ENCODE results near the gene COG5.
"Not testable (repeated sequence)": the region's sequence is repeated elsewhere in the genome, so short reads cannot be mapped to it uniquely, and the experiment has no call there.

COG5 gene

DNA sequence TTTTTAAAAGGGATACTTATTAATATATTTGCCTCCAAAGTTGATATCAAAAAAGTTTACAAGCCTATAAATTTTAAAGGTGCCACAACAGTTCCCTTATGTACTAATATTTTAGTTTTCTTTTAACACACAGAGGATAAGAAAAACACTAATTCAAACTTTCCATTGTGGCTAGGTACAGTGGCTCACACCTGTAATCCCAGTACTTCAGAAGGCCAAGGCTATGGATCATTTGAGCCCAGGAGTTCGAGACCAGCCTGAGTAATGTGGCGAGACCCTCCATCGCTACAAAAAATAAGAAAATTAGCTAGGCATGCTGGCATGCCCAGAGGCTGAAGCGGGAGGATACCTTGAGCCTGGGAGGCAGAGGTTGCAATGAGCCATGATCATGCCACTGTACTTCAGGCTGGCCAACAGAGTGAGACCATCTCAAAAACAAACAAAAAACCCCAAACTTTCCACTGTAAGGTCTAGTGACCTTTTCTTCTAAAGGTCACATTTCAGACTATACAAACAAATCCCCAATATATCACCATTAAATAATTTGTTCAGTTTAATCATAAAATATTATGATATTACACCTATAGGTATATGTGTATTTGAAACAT, 287.4 kb downstream of the COG5 start:
- no peak for DNase-seq (ENCODE audit: low spot score)

DNA sequence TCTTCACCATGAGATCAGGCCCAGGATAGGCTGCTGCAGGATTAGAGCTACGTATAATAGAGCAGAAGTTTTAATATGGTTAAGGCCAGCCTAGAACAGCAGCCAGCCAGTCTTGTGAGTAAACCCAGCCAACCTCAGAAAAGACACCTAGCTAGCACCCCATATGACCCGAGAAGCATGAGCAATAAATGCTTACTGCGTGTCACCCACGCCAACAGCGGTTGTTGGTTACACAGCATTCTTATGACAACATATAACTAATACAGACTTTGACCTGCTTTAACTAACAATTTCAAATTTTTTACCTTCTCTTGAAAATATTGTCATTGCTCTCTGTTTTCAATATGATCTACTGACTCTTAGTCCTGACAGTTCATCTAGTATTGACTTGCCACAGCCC, 289.2 kb downstream of the COG5 start:
- DNase-seq (ENCODE audit: low spot score) = no peak

DNA sequence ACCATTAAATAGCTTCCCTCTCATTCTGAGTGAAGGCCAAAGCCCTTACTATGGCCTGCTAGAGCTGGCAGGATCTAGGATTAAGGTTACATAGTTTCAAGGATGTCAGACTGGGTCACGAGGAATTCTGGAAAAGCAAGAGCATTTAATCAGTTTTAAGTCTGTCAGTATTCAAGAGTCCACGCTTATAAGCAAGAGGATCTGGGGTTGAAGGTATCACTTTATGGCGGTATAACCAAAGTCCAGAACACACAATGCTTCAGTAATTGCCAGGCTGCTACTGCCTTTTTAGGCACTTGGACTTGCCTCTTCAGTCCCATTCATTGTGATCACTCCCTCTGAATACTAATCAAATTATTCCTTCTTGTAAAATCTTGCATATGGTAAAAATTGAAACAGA, 293.9 kb downstream of the COG5 start:
- DNase-seq (ENCODE audit: low spot score) = no peak

DNA sequence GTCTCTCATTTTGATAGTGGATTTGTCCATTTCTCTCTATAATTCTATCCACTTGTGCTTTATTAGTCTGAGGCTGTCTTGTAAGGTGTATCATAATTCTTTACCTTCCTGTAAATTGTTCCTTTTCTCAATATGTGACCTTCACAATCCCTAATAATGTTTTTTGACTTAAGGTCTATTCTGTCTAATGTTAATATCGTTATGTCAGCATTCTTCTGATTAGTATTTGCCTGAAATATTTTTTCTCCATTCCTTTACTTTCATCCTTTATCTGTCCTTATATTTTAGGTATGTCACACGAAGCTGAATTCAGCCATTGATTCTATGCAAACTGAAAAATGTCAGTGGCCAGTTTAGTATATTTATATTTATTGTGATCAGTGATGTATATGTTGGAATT, 295.1 kb downstream of the COG5 start:
- DNase-seq (ENCODE audit: low spot score) = no peak

DNA sequence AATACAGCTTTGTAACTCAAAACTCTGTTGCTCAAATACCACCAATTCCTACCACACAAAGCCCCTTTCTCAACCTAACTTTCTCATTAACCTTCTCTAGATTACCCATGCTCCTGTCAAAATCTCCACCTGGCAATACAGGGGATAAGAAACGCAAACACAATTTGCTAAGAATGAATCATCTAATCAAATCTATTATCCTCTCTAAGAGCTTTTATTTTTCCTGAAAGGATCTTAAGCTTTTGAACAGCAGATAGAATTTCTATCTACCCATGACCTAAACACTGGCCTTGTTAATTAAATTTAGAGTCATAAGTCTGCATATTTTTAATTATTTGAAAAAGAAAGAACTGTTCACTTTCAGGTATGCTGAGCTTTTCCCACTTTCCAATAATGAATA, 296.6 kb downstream of the COG5 start:
- DNase-seq (ENCODE audit: low spot score) = peak; percentile 45

DNA sequence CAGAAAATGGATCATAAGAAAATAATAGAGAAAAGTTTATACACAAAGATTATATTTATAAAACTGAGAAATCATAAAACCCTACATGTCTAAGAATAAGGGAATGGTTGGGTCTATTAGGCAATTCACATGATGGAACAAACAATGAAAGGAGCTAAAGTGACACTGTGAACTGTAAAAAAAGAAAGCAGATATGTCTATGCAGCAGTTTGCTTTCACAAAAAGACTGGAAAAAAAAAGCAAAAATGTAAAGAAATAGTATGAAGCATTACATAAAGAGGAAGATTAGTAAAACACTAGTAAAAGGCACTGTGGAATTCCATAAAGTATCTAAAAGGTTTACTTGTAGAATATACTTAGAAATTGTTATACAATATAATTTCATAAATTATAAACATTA, 299.0 kb downstream of the COG5 start:
- DNase-seq (ENCODE audit: low spot score) = no peak

DNA sequence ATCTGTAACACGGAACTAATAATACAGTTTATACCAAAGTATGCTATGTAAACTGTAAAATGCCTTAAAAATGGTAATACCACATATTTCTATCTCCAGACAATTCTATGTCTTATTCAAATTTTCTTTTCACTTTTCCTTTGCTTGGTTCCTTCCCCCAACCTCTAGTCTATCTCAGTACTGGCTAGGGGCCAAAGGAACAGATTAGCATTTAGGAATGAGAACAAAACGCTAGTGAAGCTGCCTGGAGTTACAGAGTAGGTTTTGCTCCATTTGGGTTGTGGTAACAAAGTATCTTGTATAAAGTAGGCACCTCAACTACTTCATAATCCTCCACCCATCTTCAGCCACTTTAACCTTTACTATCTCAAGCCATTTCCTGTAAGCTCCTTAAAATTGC, 300.9 kb downstream of the COG5 start:
- DNase-seq (ENCODE audit: low spot score) = no peak

DNA sequence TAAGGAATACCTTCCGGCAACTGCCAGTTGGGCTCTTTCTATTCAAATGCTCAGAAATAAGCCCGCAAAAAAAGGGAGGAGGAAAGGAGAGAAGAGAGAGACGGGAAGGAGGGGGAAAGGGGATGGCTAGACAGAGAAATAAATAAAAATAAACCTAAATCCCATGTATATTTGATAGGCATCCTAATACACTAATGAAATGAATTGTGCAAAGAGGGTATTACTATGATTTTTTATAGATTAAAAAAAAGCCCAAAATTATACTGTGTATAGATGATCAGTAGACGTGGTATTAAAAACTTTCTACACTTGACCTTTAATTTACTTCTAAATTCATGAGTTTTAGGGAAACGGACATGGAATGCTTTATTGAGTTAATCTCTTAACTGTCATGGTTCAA, 305.0 kb downstream of the COG5 start:
- no peak for DNase-seq (ENCODE audit: low spot score)

DNA sequence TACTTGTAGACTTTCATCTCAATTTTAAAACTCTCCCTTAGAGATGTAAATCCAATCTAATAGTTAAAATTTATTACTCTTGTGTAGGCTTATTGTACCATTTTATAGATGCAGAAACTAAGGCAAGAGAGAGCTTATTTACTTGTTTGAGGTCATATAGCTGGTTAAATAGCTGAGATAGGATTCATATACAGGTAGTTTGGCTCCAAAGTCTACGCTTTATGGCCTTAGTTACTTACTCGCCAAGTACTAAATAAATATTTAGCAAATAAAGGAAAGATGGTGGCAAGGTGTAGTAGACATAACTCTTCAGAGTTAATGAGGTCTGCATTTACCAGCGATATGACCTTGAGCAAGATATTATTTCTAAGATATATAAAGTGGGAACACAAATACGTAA, 308.1 kb downstream of the COG5 start:
- DNase-seq (ENCODE audit: low spot score) = no peak

DNA sequence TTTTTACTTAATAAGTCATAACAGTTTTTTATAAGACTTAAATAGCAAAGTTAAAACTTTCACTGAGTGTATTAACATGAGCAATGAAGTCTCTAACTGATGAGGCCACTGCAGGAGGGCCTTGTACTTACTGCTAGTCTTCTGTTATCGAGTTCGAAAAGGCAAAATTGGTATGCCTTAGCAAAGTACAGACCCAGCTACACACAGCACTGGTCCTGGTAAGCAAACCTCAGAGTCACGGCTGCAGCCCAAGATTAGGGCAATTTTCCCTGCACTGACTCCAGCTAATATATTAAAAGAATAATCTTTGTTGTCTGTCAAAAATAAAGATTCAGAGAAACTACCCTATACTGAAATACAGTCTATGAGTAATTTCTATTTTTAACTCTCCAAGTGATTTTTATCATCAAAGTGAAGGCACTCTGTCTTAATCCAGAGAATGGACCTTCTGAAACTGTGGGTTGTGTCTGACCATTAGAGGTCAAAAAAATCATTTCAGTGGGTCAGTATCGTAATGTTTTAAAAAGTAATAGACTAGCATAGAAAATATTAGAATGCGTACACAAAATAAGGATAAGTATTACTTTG, 309.2 kb downstream of the COG5 start:
- no peak for DNase-seq (ENCODE audit: low spot score)

DNA sequence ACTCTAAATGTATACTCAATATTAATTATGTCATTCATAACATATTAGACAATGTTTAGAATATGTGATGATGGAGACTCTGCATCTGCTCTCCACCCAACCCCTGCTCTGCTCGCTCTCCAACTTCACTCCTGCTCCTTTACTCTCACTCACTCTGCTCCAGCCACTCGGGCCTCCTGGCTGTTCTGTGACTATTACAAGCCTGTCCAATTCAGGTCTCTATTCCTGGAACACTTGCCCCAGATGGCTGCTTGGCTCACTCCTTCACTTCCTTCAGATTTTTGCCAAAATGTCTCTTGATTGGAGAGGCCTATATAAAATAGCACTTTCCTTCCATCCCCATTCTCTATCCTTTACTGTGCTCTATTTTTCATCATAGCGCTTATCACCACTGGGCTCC, 310.1 kb downstream of the COG5 start:
- no peak for DNase-seq (ENCODE audit: low spot score)

DNA sequence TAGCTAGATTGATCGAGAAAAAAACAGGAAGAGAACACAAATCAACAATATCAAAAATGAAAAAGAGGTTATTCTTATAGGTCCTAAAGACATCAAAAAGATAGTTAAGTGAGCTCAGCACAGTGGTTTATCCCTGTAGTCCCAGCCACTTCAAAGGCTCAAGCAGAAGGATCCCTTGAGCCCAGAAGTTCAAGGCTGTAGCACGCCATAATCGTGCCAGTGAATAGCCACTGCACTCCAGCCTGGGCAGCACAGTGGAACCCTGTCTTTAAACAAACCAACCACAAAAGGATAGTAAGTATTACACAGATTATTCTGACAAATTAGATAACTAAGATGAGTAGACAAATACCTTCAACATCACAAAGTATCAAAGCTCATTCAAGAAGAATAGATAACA, 311.8 kb downstream of the COG5 start:
- no peak for DNase-seq (ENCODE audit: low spot score)

DNA sequence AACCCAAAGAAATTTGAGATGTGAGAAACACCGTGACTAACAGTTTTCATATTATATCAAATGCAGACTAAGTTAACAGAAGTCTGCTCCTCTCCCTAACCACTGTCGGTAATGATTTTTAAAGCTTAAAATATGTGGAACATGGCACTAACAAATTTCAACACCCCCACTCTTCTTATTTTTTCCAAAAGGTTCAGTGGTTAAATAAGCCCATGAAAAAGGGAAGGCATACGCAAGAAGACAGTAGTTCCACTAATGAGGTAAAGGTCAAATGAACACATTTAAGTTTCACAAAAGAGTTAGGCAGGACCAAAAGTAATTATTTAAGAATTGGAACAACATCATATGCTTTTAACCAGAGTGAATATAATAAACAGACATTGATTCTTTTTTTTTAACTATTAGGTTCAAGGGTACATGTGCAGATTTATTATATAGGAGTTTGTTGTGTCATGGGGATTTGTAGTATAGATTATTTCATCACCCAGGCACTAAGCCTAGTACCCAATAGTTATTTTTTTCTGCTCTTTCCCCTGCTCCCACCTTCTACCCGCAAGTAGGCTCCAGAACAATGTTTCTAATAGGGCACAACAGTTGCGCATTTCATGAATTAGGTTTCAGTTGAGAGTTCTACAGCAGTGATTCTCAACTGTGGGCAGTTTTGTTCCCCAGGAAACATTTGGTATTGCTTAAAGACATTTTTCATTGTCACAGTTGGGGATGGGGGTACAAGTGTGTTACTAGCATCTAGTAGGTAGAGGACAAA, 315.0 kb downstream of the COG5 start:
- no peak for DNase-seq (ENCODE audit: low spot score)

DNA sequence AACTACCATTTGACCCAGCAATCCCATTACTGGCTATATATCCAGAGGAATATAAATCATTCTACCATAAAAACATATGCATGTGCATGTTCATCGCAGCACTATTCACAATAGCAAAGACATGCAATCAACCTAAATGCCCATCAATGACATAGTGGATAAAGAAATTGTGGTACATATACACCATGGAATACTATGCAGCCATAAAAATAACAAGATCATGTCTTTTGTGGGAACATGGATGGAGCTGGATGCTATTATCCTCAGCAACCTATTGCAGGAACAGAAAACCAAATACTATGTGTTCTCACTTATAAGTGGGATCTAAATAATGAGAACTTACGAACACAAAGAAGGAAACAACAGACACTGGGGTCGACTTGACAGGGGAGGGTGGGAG, 316.9 kb downstream of the COG5 start:
- not testable (repeated sequence) for DNase-seq (ENCODE audit: low spot score)

DNA sequence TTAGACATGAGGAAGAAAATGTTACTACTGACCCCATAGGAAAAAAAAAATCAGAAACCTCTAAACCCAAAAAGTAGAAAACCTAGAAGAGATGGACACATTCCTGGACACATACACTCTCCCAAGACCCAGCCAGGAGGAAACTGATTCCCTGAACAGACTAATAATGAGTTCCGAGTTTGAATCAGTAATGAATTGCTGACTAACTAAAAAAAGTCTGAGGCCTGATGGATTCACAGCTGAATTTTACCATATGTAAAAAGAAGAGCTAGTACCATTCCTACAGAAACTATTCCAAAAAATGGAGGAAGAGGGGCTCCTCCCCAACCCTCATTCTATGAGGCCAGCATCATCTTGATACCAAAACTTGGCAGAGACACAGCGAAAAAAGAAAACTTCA, 319.1 kb downstream of the COG5 start:
- DNase-seq (ENCODE audit: low spot score) = no peak

DNA sequence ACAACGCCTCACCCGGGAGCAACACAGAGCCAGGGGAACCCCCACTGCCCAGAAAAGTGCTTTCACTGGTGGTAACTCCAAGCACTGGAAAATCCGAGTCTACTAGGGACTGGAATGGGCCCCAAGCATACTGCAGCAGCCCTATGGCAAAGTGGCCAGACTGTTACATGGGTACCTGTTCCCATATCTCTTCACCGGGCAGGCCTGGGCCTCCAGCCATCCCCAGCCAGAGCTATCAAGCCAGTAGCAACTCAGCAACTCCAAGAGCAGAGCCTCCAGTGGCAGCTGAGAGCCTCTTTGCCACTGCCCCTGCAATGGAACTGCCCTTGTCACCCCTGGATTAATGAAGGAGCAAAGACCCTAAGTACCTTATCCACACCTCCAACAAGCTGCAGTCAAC, 321.5 kb downstream of the COG5 start:
- DNase-seq (ENCODE audit: low spot score) = no peak

DNA sequence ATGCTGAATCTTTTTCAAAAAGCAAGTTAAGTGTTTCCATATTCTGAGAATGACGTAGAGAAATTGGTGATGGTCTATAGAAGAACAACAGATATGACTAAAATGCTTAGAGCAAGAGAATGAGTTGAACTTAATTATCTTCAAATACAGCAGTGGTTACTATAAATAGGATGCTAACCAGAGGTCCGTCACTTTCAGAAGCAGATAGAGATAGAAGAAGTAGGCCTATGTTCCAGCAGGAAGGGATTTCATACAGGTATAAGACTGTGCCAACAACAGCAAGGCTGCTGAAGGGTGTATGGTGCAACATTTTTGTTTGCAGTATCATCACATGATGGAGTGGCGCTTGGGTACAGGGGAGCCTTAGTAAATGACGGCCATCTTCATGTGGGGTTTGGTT, 326.3 kb downstream of the COG5 start:
- no peak for DNase-seq (ENCODE audit: low spot score)

DNA sequence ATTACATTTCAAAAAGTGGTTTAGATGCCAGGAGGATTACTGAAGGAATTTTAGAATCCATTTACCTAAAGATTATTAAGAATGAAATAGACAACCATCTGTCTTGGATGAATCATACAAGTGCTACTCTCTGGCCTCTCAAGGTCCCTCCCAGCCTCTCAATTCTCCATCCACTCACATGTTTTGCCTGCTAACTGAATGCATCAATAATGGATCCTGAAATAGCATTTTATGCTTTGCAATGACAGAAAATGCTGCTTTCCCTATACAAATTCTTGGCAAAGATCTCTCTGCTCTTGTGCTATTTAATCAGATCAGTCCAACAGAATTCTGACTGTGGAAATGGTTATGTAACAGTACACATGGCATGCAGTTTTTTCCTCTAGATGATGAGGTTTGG, 326.9 kb downstream of the COG5 start:
- DNase-seq (ENCODE audit: low spot score) = no peak

DNA sequence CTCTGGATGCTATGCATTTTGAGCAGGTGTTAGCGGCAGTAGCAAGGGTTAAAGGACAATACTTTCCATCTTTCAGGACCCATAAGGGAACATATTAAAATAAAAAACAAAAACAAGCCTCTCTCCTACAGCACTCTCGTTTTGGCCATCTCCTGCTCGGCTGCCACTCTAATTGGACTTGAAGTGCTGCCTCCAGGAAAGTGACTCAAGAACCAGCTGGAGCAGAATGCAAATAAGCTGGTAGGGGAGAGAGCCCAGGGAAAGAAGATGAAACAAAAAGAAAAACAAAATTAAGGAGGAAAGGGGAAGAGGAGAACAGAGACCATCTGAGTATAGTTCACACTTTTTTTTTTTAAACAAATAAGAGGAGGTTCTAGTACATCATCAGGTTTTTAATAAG, 329.3 kb downstream of the COG5 start:
- no peak for DNase-seq (ENCODE audit: low spot score)

DNA sequence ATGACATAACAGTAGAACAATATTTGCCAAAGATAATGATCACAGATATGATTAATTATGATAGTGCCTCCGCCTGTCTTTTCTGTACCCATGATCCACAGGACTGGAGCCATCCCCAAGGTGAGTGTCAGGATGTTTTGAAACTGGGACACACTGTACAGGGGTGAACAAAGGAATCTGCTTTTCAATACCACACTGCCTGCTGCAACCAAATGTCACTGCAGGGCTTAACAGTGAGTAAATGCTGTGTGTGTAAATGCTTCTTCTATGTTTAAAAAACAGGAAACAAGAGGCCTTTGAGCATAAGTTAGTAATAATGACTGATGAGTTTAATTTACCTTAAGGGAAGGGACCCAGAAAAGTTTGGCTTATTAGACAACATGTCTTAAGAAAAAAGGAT, 329.7 kb downstream of the COG5 start:
- no peak for DNase-seq (ENCODE audit: low spot score)

DNA sequence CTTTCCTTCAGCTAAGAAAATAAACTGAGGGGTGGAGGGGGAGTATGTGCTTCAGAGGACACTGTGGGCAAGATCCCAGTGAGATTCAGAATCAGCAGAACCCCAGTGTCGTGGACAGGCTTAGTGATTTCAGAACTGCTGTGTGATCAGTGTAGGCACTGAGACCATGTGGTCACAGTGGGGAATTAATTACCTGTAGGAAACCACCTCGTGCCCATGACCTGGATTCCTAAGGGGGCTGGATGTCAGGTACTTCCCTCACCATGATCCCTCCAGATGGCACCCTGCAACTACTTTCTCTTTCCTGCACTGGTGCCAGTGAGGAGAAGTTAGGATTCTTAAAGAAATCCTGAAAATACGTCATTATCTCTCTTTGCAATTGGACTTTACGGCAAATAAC, 330.5 kb downstream of the COG5 start:
- no peak for DNase-seq (ENCODE audit: low spot score)

DNA sequence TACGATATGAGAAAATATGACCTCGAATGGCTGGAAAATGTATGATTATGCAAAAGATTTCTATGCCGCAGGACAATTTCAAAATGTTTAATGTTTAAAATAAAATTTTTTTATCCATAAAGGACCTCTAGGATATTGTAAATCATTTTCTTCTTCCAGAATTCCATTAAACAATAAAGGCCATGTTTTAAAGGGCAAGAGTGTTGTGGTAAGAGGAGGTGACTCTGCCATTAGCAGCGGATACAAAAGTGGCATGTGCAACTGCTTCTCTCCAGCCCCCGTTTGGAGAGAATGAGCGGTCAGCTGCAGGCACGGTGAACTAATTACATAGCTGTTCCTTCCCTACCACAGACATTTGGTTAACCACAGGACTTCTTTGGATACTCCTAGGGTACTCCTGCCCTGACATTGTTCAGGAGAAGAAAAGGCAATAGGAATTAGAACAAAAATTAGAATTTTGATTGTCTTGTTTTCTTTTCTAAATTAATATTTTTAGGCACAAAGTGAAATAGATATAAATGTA, 331.1 kb downstream of the COG5 start:
- DNase-seq (ENCODE audit: low spot score) = no peak

DNA sequence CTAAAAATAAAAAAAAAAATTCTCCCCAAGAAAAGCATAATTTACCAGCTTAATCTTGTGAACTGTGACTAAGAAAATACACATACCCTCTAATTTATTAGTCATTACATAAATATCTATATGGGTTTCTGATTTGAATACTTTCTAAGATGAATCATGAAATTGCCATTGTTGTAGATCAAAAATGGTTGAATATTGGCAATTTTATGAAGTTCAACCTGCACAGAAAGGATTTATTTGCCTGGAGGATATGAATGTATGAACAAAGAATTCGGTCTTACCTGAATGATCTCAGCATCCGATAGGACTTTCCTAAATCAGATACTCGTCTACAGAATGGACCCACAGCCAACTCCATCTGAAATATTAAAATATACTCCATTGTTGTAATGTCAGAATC, 333.4 kb downstream of the COG5 start:
- no peak for DNase-seq (ENCODE audit: low spot score)

Data from SK-N-DZ (cell line).